HL-60 (cell line): Measurements from ENCODE around the gene TBXAS1.

Experiments used
- DNase-seq, 2 experiments: peaks; one replicate each; pipeline ENCODE4 v3.0.0-alpha.2; 2010 to 2020; ENCODE audit warnings: low read depth in 1 of 2, low spot score in 1 of 2
- H3K27ac ChIP-seq: fragments of 250-450 bp; sonication (Bioruptor Pico); replicated peaks from 2 replicates; pipeline ENCODE4 v1.5.1; 2020; ENCODE audit warnings: mild to moderate bottlenecking, moderate library complexity
- H3K27me3 ChIP-seq: fragments of 250-450 bp; sonication (Bioruptor Pico); 2 replicates; pipeline ENCODE4 v1.5.1; 2021; ENCODE audit warnings: mild to moderate bottlenecking, moderate library complexity; ENCODE audit not compliant: insufficient read depth, poor library complexity, severe bottlenecking
- H3K4me3 ChIP-seq: replicated peaks from 2 replicates; pipeline ENCODE4 v1.5.1; 2011; ENCODE audit warnings: mild to moderate bottlenecking, control low read depth, low read length; ENCODE audit not compliant: insufficient read depth
- GABPA ChIP-seq: IDR thresholded peaks from 2 replicates; pipeline ENCODE4 v1.6.1; 2012; ENCODE audit warnings: low read depth
- POLR2AphosphoS5 ChIP-seq: IDR thresholded peaks from 2 replicates; pipeline ENCODE4 v1.6.1; 2012; ENCODE audit warnings: low read depth
- SPI1 ChIP-seq: IDR thresholded peaks from 2 replicates; pipeline ENCODE4 v1.6.1; 2012; ENCODE audit warnings: low read depth, mild to moderate bottlenecking, borderline replicate concordance
- TF ChIP-seq, protein P1 (sequence below): IDR thresholded peaks from 2 replicates; pipeline ENCODE4 v1.6.1; 2012; ENCODE audit warnings: low read depth; ENCODE audit not compliant: insufficient replicate concordance
- TF ChIP-seq, protein P2 (sequence below): IDR thresholded peaks from one replicate; pipeline ENCODE4 v1.5.1; 2011; ENCODE audit warnings: low read length, control low read depth, inconsistent platforms; ENCODE audit not compliant: insufficient read depth

Gene TBXAS1

DNA sequence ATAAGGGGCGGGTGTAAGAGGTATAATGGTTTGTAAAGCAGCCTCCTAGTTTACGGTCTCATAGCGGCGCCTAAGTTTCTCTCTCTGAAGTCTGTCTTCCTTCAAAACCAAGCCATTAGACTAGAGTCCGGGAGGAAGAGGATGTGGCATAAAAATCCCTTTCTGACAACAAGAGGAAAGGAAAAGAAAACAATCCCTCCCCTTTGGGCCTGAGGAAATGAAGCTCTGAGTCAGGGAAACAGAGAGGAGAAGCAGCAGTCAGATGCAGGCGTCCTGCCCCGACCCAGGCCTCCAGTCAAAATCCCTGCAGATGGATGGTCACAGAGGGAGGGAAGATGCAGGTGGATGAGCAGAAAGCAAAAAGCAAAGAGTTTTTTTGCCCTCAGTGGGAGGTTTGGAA is 210.0 kb downstream of the TBXAS1 start:
- peaks cover 15% of the 10 kb centered on the region for H3K27me3 ChIP-seq
- no peak for TF ChIP-seq GABPA
- TF ChIP-seq, protein P1, sequence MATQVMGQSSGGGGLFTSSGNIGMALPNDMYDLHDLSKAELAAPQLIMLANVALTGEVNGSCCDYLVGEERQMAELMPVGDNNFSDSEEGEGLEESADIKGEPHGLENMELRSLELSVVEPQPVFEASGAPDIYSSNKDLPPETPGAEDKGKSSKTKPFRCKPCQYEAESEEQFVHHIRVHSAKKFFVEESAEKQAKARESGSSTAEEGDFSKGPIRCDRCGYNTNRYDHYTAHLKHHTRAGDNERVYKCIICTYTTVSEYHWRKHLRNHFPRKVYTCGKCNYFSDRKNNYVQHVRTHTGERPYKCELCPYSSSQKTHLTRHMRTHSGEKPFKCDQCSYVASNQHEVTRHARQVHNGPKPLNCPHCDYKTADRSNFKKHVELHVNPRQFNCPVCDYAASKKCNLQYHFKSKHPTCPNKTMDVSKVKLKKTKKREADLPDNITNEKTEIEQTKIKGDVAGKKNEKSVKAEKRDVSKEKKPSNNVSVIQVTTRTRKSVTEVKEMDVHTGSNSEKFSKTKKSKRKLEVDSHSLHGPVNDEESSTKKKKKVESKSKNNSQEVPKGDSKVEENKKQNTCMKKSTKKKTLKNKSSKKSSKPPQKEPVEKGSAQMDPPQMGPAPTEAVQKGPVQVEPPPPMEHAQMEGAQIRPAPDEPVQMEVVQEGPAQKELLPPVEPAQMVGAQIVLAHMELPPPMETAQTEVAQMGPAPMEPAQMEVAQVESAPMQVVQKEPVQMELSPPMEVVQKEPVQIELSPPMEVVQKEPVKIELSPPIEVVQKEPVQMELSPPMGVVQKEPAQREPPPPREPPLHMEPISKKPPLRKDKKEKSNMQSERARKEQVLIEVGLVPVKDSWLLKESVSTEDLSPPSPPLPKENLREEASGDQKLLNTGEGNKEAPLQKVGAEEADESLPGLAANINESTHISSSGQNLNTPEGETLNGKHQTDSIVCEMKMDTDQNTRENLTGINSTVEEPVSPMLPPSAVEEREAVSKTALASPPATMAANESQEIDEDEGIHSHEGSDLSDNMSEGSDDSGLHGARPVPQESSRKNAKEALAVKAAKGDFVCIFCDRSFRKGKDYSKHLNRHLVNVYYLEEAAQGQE: no peak
- no peak for TF ChIP-seq POLR2AphosphoS5
- TF ChIP-seq, protein P2, sequence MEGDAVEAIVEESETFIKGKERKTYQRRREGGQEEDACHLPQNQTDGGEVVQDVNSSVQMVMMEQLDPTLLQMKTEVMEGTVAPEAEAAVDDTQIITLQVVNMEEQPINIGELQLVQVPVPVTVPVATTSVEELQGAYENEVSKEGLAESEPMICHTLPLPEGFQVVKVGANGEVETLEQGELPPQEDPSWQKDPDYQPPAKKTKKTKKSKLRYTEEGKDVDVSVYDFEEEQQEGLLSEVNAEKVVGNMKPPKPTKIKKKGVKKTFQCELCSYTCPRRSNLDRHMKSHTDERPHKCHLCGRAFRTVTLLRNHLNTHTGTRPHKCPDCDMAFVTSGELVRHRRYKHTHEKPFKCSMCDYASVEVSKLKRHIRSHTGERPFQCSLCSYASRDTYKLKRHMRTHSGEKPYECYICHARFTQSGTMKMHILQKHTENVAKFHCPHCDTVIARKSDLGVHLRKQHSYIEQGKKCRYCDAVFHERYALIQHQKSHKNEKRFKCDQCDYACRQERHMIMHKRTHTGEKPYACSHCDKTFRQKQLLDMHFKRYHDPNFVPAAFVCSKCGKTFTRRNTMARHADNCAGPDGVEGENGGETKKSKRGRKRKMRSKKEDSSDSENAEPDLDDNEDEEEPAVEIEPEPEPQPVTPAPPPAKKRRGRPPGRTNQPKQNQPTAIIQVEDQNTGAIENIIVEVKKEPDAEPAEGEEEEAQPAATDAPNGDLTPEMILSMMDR: no peak
- no peak for TF ChIP-seq SPI1

DNA sequence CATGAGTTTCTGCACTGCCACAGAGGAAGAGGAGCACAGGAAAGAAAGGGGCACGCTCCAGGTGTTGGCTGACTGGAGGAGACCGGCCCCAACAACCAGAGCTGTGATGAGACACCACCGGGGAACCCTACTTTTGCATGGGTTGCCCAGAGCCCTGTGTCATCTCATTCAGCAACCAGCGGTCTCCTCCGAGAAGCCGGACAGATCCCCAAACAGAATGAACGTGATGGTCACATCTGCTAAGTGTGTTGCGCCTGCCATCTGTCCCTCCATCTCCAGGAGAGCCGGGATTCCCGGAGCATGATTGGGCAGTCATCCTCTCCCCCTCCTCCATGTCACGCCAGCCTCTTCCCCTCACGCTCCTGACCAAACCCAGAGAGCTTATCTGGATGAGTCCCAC is 210.8 kb downstream of the TBXAS1 start:
- TF ChIP-seq POLR2AphosphoS5 (no peak), SPI1 (no peak), GABPA (no peak)
- TF ChIP-seq, protein P2: no peak
- TF ChIP-seq, protein P1: no peak
- DNase-seq: no peak
- Histone ChIP-seq H3K4me3 (no peak overlapping the region), H3K27ac (no peak overlapping the region), H3K27me3 (peaks cover 15% of the 10 kb centered on the region)

More for the DNA sequence above, 210.0 kb downstream of the TBXAS1 start:
- no peak overlapping the region for H3K27ac ChIP-seq
- H3K4me3 ChIP-seq: no peak overlapping the region
- no peak for DNase-seq

DNA sequence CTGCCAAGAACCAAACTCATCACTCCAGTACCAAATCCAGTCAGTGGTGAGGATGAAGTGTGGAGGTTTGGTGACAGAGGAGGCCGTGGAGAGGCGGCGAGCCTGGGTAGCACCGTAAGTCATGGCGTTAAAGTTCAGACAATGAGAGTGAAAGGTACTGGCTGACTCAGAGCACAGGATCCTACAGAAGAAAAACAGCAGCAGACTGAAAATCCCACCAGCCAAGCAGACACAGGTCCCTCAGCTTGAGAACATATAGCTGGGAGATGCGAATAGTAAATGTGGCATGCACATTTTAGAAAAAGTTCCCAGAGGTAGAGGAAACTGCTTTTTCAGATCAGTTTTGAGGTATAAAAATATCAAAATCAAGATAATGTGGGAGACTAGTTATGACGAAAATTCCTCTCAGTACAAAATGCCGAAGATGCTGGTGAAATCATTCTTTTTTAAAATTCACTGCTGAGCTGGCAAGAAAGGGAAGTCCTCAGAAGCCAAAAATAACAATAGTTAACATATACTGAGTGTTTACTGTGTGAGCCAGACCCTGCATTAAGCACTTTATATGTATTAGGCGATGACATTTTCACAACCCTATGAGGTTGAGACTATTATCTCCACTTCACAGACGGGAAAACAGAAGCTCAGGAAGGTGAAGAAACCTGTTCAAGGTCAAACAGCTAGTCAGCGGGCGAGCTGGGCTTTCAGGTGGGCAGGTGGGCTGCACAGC is 212.8 kb downstream of the TBXAS1 start:
- DNase-seq: no peak
- TF ChIP-seq POLR2AphosphoS5: no peak
- no peak for TF ChIP-seq SPI1
- TF ChIP-seq, protein P1: no peak
- no peak for TF ChIP-seq GABPA
- TF ChIP-seq, protein P2: no peak
- H3K27me3 ChIP-seq: peaks cover 11% of the 10 kb centered on the region
- no peak overlapping the region for H3K4me3 ChIP-seq
- no peak overlapping the region for H3K27ac ChIP-seq
